GM12878 (cell line): ENCODE measurements around the gene ZXDC.

Experiments used
- CEBPZ ChIP-seq: fragments of 150-350 bp; IDR thresholded peaks from 2 replicates; pipeline ENCODE4 v1.6.1; 2016; ENCODE audit warnings: low read depth, low read length
- CTCF ChIP-seq, 3 experiments: IDR thresholded peaks in 2 of 3; conservative IDR thresholded peaks in 1 of 3; 2 replicates each; pipeline ENCODE4 v1.5.1; 2011; ENCODE audit warnings: low read depth in 3 of 3, low read length in 3 of 3, mild to moderate bottlenecking in 3 of 3, control low read depth in 2 of 3, moderate library complexity in 2 of 3, inconsistent platforms in 1 of 3, mixed read lengths in 1 of 3; ENCODE audit not compliant: control insufficient read depth in 2 of 3, insufficient read depth in 1 of 3; ENCODE audit errors: extremely low read depth in 1 of 3
- EGR1 ChIP-seq, 2 experiments: IDR thresholded peaks; 1 replicate in 1 of 2; 2 replicates in 1 of 2; pipeline ENCODE4 v1.6.1; 2011 to 2012; ENCODE audit warnings: low read depth in 2 of 2, low read length in 2 of 2, borderline replicate concordance in 1 of 2, mild to moderate bottlenecking in 1 of 2, moderate library complexity in 1 of 2
- EP300 ChIP-seq, 2 experiments: fragments of 150-350 bp in 1 of 2; IDR thresholded peaks; 2 replicates each; pipeline ENCODE4 v1.6.1; 2011 to 2012; ENCODE audit warnings: low read depth in 2 of 2, low read length in 2 of 2, borderline replicate concordance in 1 of 2, improper control_type of control experiment in 1 of 2, inconsistent platforms in 1 of 2; ENCODE audit not compliant: control insufficient read depth in 1 of 2
- FOS ChIP-seq: IDR thresholded peaks from 3 replicates; pipeline ENCODE4 v1.6.1; 2011; ENCODE audit warnings: borderline replicate concordance; ENCODE audit not compliant: insufficient read length; ENCODE audit errors: extremely low read depth
- GABPA ChIP-seq: IDR thresholded peaks from 2 replicates; pipeline ENCODE4 v1.6.1; 2014; ENCODE audit warnings: antibody characterized with exemption, low read depth, mild to moderate bottlenecking, inconsistent platforms
- HCFC1 ChIP-seq: fragments of 150-350 bp; IDR thresholded peaks from 2 replicates; pipeline ENCODE4 v1.6.1; 2014; ENCODE audit warnings: low read length
- NFIC ChIP-seq: IDR thresholded peaks from 2 replicates; pipeline ENCODE4 v1.6.1; 2012; ENCODE audit warnings: low read depth, mild to moderate bottlenecking, inconsistent platforms, low read length, moderate library complexity
- POLR2A ChIP-seq: IDR thresholded peaks from 2 replicates; pipeline ENCODE4 v1.6.1; 2011; ENCODE audit warnings: low read depth, mild to moderate bottlenecking, low read length
- RAD21 ChIP-seq: IDR thresholded peaks from 2 replicates; pipeline ENCODE4 v1.6.1; 2011; ENCODE audit warnings: mild to moderate bottlenecking, low read depth, low read length, moderate library complexity; ENCODE audit not compliant: insufficient read depth

- TF ChIP-seq EGR1 (IDR thresholded peaks at IDR 0.05; ENCODE audit: borderline replicate concordance in 1 of 2, low read depth in 2 of 2, low read length in 2 of 2) (no peak), CEBPZ (no peak), POLR2A (no peak), EP300 (IDR thresholded peaks at IDR 0.05; ENCODE audit: borderline replicate concordance in 1 of 2, control insufficient read depth in 1 of 2, low read depth in 2 of 2, low read length in 2 of 2) (no peak), GABPA (no peak), RAD21 (no peak), CTCF (IDR thresholded peaks at IDR 0.05 in 2 of 3, conservative IDR thresholded peaks at IDR 0.05 in 1 of 3; ENCODE audit: control insufficient read depth in 2 of 3, extremely low read depth in 1 of 3, insufficient read depth in 1 of 3, low read depth in 3 of 3, low read length in 3 of 3) (no peak), FOS (no peak), NFIC (no peak), HCFC1 (no peak)
These were observed 56.5 kb downstream of the ZXDC start for GRCh38 chr3:126419151-126419703.
